DMS153 treated with DMSO at 0.1 percent for 48 hours (cell line): ENCODE data around the gene SMAGP.
A peak's percentile ranks its signal among the peaks of the same experiment; 100 is the strongest.
"Not testable (repeated sequence)": the region's sequence is repeated elsewhere in the genome, so short reads cannot be mapped to it uniquely, and the experiment has no call there.

Source experiments
- DNase-seq: peaks from one replicate; lab custom pipeline; 2025; ENCODE audit not compliant: unreplicated experiment; lab: John Stamatoyannopoulos, UW

Gene SMAGP

GRCh38 chr12:51270067-51270950, at the start of gene SMAGP:
Gene SMAGP, minus strand, starts transcription at chr12:51270415. Its CDS starts 1,137 bp downstream, at chr12:51269278.
- no peak for DNase-seq

GRCh38 chr12:51318846-51319599, 48.8 kb upstream of the SMAGP start:
- DNase-seq: no peak

- DNase-seq: not testable (repeated sequence)
These were observed 48.0 kb upstream of the SMAGP start for GRCh38 chr12:51318057-51318806.

GRCh38 chr12:51311389-51311788, 41.2 kb upstream of the SMAGP start:
- DNase-seq: no peak

- no peak for DNase-seq
These were observed 37.7 kb upstream of the SMAGP start for GRCh38 chr12:51307655-51308593.

- no peak for DNase-seq
These were observed 36.3 kb upstream of the SMAGP start for GRCh38 chr12:51306507-51306906.

- not testable (repeated sequence) for DNase-seq
These were observed 30.6 kb upstream of the SMAGP start for GRCh38 chr12:51300768-51301167.

GRCh38 chr12:51295651-51296050, 25.4 kb upstream of the SMAGP start:
- DNase-seq: no peak

- DNase-seq: not testable (repeated sequence)
These were observed 23.9 kb upstream of the SMAGP start for GRCh38 chr12:51294097-51294496.

GRCh38 chr12:51293696-51294095, 23.5 kb upstream of the SMAGP start:
- no peak for DNase-seq

- DNase-seq: not testable (repeated sequence)
These were observed 21.6 kb upstream of the SMAGP start for GRCh38 chr12:51291603-51292513.

GRCh38 chr12:51285843-51286242, 15.6 kb upstream of the SMAGP start:
- DNase-seq: no peak

- DNase-seq: no peak
These were observed 11.1 kb upstream of the SMAGP start for GRCh38 chr12:51281202-51281924.

GRCh38 chr12:51275088-51275487, 4.9 kb upstream of the SMAGP start:
- DNase-seq: no peak

GRCh38 chr12:51272810-51273209, 2.6 kb upstream of the SMAGP start:
- not testable (repeated sequence) for DNase-seq

GRCh38 chr12:51270951-51271518, 820 bp upstream of the SMAGP start:
- DNase-seq: no peak

GRCh38 chr12:51269174-51270066, 795 bp downstream of the SMAGP start:
- DNase-seq: peak; percentile 22
